GM12872 (cell line): ENCODE measurements around the gene OR4N5.

Experiments used
- TF ChIP-seq, protein P1 (sequence below): IDR thresholded peaks from 3 replicates; pipeline ENCODE4 v1.5.1; 2011; ENCODE audit warnings: low read depth, mild to moderate bottlenecking, low read length, moderate library complexity; ENCODE audit not compliant: insufficient read depth

Gene OR4N5

DNA sequence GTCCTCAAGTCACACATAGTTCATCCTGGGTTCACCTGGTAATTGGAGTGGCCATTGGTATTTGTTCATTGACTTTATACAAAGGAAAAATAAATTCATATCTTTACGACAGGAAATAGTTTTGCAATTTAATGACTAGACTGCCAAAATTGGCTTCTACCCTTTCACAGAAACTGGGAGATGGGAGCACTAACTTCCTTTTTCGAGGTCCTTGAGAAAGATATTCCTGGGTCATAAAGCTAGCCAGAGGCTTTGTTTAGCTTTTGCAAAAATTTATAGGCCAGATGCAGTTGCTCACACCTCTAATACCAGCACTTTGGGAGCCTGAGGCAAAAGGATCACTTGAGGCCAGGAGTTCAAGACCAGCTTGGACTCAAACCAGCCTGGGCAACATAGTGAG is 41.9 kb downstream of the OR4N5 start:
- TF ChIP-seq, protein P1, sequence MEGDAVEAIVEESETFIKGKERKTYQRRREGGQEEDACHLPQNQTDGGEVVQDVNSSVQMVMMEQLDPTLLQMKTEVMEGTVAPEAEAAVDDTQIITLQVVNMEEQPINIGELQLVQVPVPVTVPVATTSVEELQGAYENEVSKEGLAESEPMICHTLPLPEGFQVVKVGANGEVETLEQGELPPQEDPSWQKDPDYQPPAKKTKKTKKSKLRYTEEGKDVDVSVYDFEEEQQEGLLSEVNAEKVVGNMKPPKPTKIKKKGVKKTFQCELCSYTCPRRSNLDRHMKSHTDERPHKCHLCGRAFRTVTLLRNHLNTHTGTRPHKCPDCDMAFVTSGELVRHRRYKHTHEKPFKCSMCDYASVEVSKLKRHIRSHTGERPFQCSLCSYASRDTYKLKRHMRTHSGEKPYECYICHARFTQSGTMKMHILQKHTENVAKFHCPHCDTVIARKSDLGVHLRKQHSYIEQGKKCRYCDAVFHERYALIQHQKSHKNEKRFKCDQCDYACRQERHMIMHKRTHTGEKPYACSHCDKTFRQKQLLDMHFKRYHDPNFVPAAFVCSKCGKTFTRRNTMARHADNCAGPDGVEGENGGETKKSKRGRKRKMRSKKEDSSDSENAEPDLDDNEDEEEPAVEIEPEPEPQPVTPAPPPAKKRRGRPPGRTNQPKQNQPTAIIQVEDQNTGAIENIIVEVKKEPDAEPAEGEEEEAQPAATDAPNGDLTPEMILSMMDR = no peak

DNA sequence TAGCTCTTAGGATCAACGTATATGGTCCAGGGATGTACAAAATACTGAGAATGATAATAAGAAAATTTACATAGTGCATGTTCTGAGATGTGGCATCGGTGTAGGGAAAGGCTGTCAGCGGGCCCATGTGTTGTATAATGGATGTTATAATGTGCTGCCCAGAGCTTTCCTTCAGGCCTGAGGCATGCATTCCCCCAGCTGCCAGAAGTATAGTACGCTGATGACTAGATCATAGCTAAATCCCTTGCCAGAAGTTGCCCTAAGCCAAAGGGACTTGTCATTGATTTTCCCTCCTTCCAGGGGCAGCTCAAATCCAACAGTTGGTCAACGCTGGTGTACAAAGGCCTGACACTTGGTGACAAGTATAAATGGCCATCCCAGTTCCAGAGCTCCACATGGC is 45.6 kb downstream of the OR4N5 start:
- TF ChIP-seq, protein P1 = no peak

DNA sequence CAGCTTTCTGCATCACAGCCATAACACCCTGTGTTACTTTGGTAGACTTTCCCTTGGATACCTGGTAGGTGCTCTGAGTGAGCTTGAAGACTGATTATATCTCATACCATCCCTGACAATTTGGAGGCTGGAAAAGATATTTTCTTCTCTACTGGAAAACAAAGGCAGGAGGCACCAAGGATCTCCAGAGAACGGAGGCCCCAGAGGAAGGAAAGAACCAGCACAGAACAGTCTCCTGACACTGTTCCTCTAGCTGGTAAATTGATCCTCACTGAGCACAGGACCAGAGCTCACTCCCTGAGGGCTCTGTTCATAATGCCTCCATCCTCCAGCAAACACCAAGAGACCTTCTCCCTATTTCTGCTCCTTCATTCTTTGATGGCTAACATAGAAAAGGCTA is 52.0 kb downstream of the OR4N5 start, which contains the start of gene OR11G2:
OR11G2 (plus strand) TSS at position 301 of the 400 bp plus-strand sequence. CDS start 6,542 bp downstream, outside the sequence.
- TF ChIP-seq, protein P1 = no peak

DNA sequence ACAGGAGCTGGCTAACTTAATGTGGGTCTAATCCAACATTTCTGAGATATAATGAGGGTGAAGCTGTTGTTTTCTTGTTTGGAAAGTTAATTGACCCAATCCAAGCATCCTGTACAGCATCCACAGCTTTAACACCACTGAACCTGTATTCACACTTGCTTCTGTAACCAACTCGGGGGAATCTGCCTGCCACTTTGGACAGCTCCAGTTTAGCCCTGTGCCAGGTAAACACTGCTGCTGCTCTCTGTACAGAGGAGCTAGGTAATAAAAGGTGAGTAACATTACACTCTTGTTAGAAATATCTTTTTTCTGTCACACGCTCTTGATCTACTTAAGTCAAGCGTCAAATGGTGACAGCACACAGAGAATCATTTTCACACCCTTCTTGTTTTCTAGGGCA is 52.8 kb downstream of the OR4N5 start:
- TF ChIP-seq, protein P1 = no peak

DNA sequence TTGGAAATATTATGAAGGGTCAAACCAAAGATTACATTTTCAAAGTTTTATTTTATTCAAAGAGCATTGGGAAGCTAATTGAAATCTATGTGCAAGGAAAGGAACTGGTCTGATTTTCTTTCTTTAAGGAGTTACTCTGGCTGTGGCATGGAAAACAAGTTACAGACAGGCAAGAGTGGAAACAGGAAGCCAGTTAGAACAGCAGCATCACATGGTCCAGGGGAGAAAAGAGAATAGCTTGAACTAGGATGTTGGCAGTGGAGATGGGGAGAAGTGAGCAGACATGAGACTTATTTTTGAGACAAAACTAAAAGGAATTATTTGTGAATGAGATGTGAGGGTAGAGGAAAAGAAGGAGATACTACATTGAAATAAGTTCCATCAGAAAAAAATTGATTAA is 55.5 kb downstream of the OR4N5 start:
- TF ChIP-seq, protein P1 = no peak
